LNCaP clone FGC (cell line): ENCODE measurements around the gene ADAMTS2.
A peak's percentile ranks its signal among the peaks of the same experiment; 100 is the strongest.

ENCODE experiments used
- DNase-seq: peaks from one replicate; pipeline ENCODE4 v3.0.0-alpha.2; 2011; ENCODE audit warnings: low read depth
- H3K4me3 ChIP-seq: 2 replicates; pipeline ENCODE4 v1.5.1; 2011; ENCODE audit warnings: mild to moderate bottlenecking, low read depth, low read length, control low read depth
- CTCF ChIP-seq: IDR thresholded peaks from 2 replicates; pipeline ENCODE4 v1.5.1; 2012; ENCODE audit warnings: mild to moderate bottlenecking; ENCODE audit not compliant: control insufficient read depth, insufficient read depth; ENCODE audit errors: extremely low read depth

The ADAMTS2 gene

GRCh38 chr5:179215576-179215975, 129.7 kb downstream of the ADAMTS2 start:
- no peak for TF ChIP-seq CTCF
- DNase-seq: no peak
- H3K4me3 ChIP-seq: no peak overlapping the region

GRCh38 chr5:179214678-179215077, 130.6 kb downstream of the ADAMTS2 start:
- no peak for DNase-seq

GRCh38 chr5:179212870-179213269, 132.4 kb downstream of the ADAMTS2 start:
- peak; percentile 53 for TF ChIP-seq CTCF
- no peak overlapping the region for H3K4me3 ChIP-seq
- no peak for DNase-seq

More at GRCh38 chr5:179214678-179215077, 130.6 kb downstream of the ADAMTS2 start:
- no peak overlapping the region for H3K4me3 ChIP-seq
- no peak for TF ChIP-seq CTCF

GRCh38 chr5:179211631-179212030, 133.6 kb downstream of the ADAMTS2 start:
- no peak overlapping the region for H3K4me3 ChIP-seq
- no peak for TF ChIP-seq CTCF

GRCh38 chr5:179211068-179211467, 134.2 kb downstream of the ADAMTS2 start:
- no peak for DNase-seq
- TF ChIP-seq CTCF: no peak
- H3K4me3 ChIP-seq: no peak overlapping the region

More at GRCh38 chr5:179211631-179212030, 133.6 kb downstream of the ADAMTS2 start:
- DNase-seq: no peak

GRCh38 chr5:179210478-179210877, 134.8 kb downstream of the ADAMTS2 start:
- no peak for DNase-seq
- no peak for TF ChIP-seq CTCF
- H3K4me3 ChIP-seq: no peak overlapping the region

- no peak overlapping the region for H3K4me3 ChIP-seq
- no peak for DNase-seq
- TF ChIP-seq CTCF: no peak
These were observed 135.7 kb downstream of the ADAMTS2 start for GRCh38 chr5:179209359-179210150.
